Measurements from ENCODE around the gene ZNF689.

- no peak for TF ChIP-seq RFX5 (IDR thresholded peaks at IDR 0.05; ENCODE audit: low read depth, low read length)
- no peak for TF ChIP-seq POLR2A (IDR thresholded peaks at IDR 0.05; ENCODE audit: low read depth, low read length)
- TF ChIP-seq, protein P1, sequence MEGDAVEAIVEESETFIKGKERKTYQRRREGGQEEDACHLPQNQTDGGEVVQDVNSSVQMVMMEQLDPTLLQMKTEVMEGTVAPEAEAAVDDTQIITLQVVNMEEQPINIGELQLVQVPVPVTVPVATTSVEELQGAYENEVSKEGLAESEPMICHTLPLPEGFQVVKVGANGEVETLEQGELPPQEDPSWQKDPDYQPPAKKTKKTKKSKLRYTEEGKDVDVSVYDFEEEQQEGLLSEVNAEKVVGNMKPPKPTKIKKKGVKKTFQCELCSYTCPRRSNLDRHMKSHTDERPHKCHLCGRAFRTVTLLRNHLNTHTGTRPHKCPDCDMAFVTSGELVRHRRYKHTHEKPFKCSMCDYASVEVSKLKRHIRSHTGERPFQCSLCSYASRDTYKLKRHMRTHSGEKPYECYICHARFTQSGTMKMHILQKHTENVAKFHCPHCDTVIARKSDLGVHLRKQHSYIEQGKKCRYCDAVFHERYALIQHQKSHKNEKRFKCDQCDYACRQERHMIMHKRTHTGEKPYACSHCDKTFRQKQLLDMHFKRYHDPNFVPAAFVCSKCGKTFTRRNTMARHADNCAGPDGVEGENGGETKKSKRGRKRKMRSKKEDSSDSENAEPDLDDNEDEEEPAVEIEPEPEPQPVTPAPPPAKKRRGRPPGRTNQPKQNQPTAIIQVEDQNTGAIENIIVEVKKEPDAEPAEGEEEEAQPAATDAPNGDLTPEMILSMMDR (conservative IDR thresholded peaks at IDR 0.05; ENCODE audit: low read depth, low read length): no peak
- no peak for TF ChIP-seq CHD1 (IDR thresholded peaks at IDR 0.05; ENCODE audit: low read depth, low read length)
- TF ChIP-seq MXI1 (IDR thresholded peaks at IDR 0.05; ENCODE audit: borderline replicate concordance, low read depth, low read length): no peak
- TF ChIP-seq MAFK (IDR thresholded peaks at IDR 0.05; ENCODE audit: low read depth, low read length): no peak
- TF ChIP-seq BHLHE40 (IDR thresholded peaks at IDR 0.05; ENCODE audit: low read depth, low read length): no peak
- no peak for TF ChIP-seq FOS (IDR thresholded peaks at IDR 0.05; ENCODE audit: low read depth, low read length)
- no peak for TF ChIP-seq MAZ (IDR thresholded peaks at IDR 0.05; ENCODE audit: borderline replicate concordance, low read depth, low read length)
- TF ChIP-seq RCOR1 (IDR thresholded peaks at IDR 0.05; ENCODE audit: insufficient replicate concordance, low read length): no peak
- TF ChIP-seq SMC3 (IDR thresholded peaks at IDR 0.05; ENCODE audit: low read depth, low read length): no peak
- no peak for TF ChIP-seq ELK1 (IDR thresholded peaks at IDR 0.05; ENCODE audit: borderline replicate concordance, low read depth, low read length)
- TF ChIP-seq RAD21 (IDR thresholded peaks at IDR 0.05; ENCODE audit: low read length): no peak
- TF ChIP-seq CEBPB (IDR thresholded peaks at IDR 0.05; ENCODE audit: low read depth, low read length): no peak
These were observed 52.6 kb downstream of the ZNF689 start for GRCh38 chr16:30557707-30557956.

All from IMR-90 (cell line).